B cell (primary cell): Measurements from ENCODE around the gene KCNC4. TPM values are rescaled to one million over a fixed set of nuclear protein-coding genes. Genes with fewer than 3 reads are reported as not detected.

Experiments used
- ATAC-seq: fragments of 200-7000 bp; cut with Tn5 transposase; one replicate; pipeline ENCODE4 v1.10.0; 2021; ENCODE audit warnings: low read depth, mild to moderate bottlenecking, moderate number of reproducible peaks, moderate library complexity
- CTCF ChIA-PET: fragments of 350-600 bp; sonication (Branson Sonifier 250); formaldehyde crosslinking; loops from one replicate; lab custom pipeline; 2021; ENCODE audit warnings: antibody characterized with exemption, inconsistent platforms; lab: Charles Lee
- POLR2A ChIA-PET: fragments of 350-600 bp; sonication (Branson Sonifier 250); formaldehyde crosslinking; loops from one replicate; lab custom pipeline; 2021; ENCODE audit warnings: antibody characterized with exemption; lab: Charles Lee
- DNase-seq: peaks from one replicate; pipeline ENCODE4 v3.0.0; 2013
- H2AFZ ChIP-seq: 2 replicates; pipeline ENCODE4 v1.6.1; 2012; ENCODE audit warnings: mild to moderate bottlenecking, low read depth, low read length; ENCODE audit not compliant: insufficient read depth, poor library complexity, severe bottlenecking
- H3K27ac ChIP-seq, 2 donors: 1 replicate in 1 of 2; 2 replicates in 1 of 2; pipeline ENCODE4 v1.5.1; 2012 to 2013; ENCODE audit warnings: low read length in 2 of 2, mild to moderate bottlenecking in 2 of 2, moderate library complexity in 1 of 2
- H3K27me3 ChIP-seq, 4 experiments: fragments of 200-600 bp in 1 of 4; sonication (generic) in 1 of 4; replicated peaks in 1 of 4; 1 replicate in 2 of 4; 2 replicates in 2 of 4; pipeline versions ENCODE4 v1.6.1 to v1.7.0; 2013 to 2016; ENCODE audit warnings: low read length in 3 of 4, mild to moderate bottlenecking in 2 of 4, mixed read lengths in 1 of 4, moderate library complexity in 1 of 4; ENCODE audit not compliant: insufficient read depth in 4 of 4, control insufficient read depth in 3 of 4; ENCODE audit errors: control extremely low read depth in 1 of 4
- H3K36me3 ChIP-seq, 2 experiments: replicated peaks in 1 of 2; 1 replicate in 1 of 2; 2 replicates in 1 of 2; pipeline versions ENCODE4 v1.6.1 to v1.7.1; 2013; ENCODE audit warnings: low read length in 1 of 2; ENCODE audit not compliant: insufficient read depth in 2 of 2, control insufficient read depth in 1 of 2; ENCODE audit errors: control extremely low read depth in 1 of 2, extremely low read depth in 1 of 2
- H3K4me1 ChIP-seq, 2 donors: fragments of 200-600 bp in 1 of 2; sonication (generic) in 1 of 2; 1 replicate in 1 of 2; 2 replicates in 1 of 2; pipeline versions ENCODE4 v1.5.1 to v1.6.1; 2013 to 2017; ENCODE audit warnings: low read length in 2 of 2; ENCODE audit not compliant: control insufficient read depth in 2 of 2, insufficient read depth in 2 of 2
- H3K4me2 ChIP-seq: replicated peaks from 2 replicates; pipeline ENCODE3; 2012; ENCODE audit warnings: mild to moderate bottlenecking, low read depth, low read length; ENCODE audit not compliant: poor library complexity, severe bottlenecking
- H3K4me3 ChIP-seq, 5 experiments: fragments of 200-600 bp in 1 of 5; sonication (generic) in 1 of 5; 1 replicate in 3 of 5; 2 replicates in 2 of 5; pipeline versions ENCODE4 v1.5.1 to v1.7.0; 2011 to 2016; ENCODE audit warnings: low read length in 4 of 5, mild to moderate bottlenecking in 4 of 5, low read depth in 2 of 5, control low read depth in 1 of 5, moderate library complexity in 1 of 5; ENCODE audit not compliant: insufficient read depth in 1 of 5; ENCODE audit errors: control extremely low read depth in 1 of 5, extremely low read depth in 1 of 5
- H3K79me2 ChIP-seq: fragments of 200-600 bp; sonication (generic); one replicate; pipeline ENCODE4 v1.6.0; 2016; ENCODE audit warnings: low read length; ENCODE audit not compliant: control insufficient read depth, insufficient read depth
- H3K9ac ChIP-seq: fragments of 200-600 bp; sonication (generic); 2 replicates; pipeline ENCODE4 v1.6.1; 2017; ENCODE audit warnings: mild to moderate bottlenecking, low read length, moderate library complexity
- H3K9me3 ChIP-seq, 3 donors: one replicate each; pipeline versions ENCODE4 v1.6.1 to v1.7.1; 2013; ENCODE audit warnings: low read length in 2 of 3; ENCODE audit not compliant: control insufficient read depth in 2 of 3, insufficient read depth in 1 of 3; ENCODE audit errors: control extremely low read depth in 1 of 3
- H4K20me1 ChIP-seq: 2 replicates; pipeline ENCODE4 v1.6.0; 2012; ENCODE audit warnings: mild to moderate bottlenecking, low read length; ENCODE audit not compliant: insufficient read depth, control insufficient read depth, poor library complexity, severe bottlenecking
- H3K27ac Mint-ChIP-seq: one replicate; pipeline ENCODE4 v1.8.0; 2021; ENCODE audit warnings: mixed read lengths
- H3K27me3 Mint-ChIP-seq: one replicate; pipeline ENCODE4 v1.8.0; 2021; ENCODE audit warnings: mixed read lengths
- H3K4me1 Mint-ChIP-seq: one replicate; pipeline ENCODE4 v1.8.0; 2021; ENCODE audit warnings: mixed read lengths
- H3K4me3 Mint-ChIP-seq: one replicate; pipeline ENCODE4 v1.8.0; 2021; ENCODE audit warnings: mixed read lengths
- H3K9me3 Mint-ChIP-seq: one replicate; pipeline ENCODE4 v1.8.0; 2022; ENCODE audit warnings: mixed read lengths; ENCODE audit not compliant: insufficient read depth
- CTCF ChIP-seq: fragments of 200-600 bp; IDR thresholded peaks from one replicate; pipeline ENCODE4 v1.8.0; 2022; ENCODE audit warnings: antibody characterized with exemption, mild to moderate bottlenecking
- EZH2 ChIP-seq: IDR thresholded peaks from 2 replicates; pipeline ENCODE4 v1.6.1; 2012; ENCODE audit warnings: borderline replicate concordance, low read depth, mild to moderate bottlenecking, moderate library complexity, low read length; ENCODE audit not compliant: insufficient read depth, poor library complexity, severe bottlenecking
- WGBS: methylation state at CpG from one replicate; pipeline ENCODE4 v1.1.5; 2013; ENCODE audit warnings: missing lambda C conversion rate; ENCODE audit not compliant: insufficient coverage; 5-methylcytosine and 5-hydroxymethylcytosine counted together
- intact Hi-C: fragments of 100-400 bp; cut with micrococcal nuclease; formaldehyde crosslinking; loops from one replicate; pipeline ENCODE4 v1.10.0; 2022
- polyA minus RNA-seq: library from RNA; depleted of rRNA, polyadenylated mRNA; stranded (reverse); fragments of >200 nt; gene quantifications from 2 replicates; pipeline ENCODE4 v1.2.3, GENCODE V29; 2012
- polyA plus RNA-seq: library from polyadenylated mRNA; depleted of rRNA; stranded (reverse); fragments of >200 nt; gene quantifications from 2 replicates; pipeline ENCODE4 v1.2.3, GENCODE V29; 2012
- total RNA-seq, 2 donors: library from RNA; stranded (reverse); fragments of 120-200 nt in 1 of 2; gene quantifications; 1 replicate in 1 of 2; 2 replicates in 1 of 2; pipeline versions ENCODE4 v1.2.3 to v1.2.4, GENCODE V29; 2013 to 2022

KCNC4 gene
- total RNA-seq = 24.1 and 24.3 TPM in 2 replicates
- 1.7 TPM for total RNA-seq (2013)
- polyA plus RNA-seq = 2.5 and 3.2 TPM in 2 replicates
- polyA minus RNA-seq = 9.6 and 9.9 TPM in 2 replicates

- peak within 1 kb of the TSS; percentile 96 for H3K27ac Mint-ChIP-seq
- intact Hi-C loops = loop anchor here (1.0 to 5.0 kb wide), 4 partner anchors 33 to 572 kb away; partner anchors contain the start of gene LAMTOR5
- Histone ChIP-seq H3K79me2 (no peaks in the 10 kb centered on the region), H3K9ac (peak within 1 kb of the TSS; percentile 74), H3K4me3 (peak within 1 kb of the TSS; percentile 34 to 75 (median 66)), H3K9me3 (peaks cover 0 to 4% (median 0%) of the 10 kb centered on the region in 3 donors), H3K27ac (peak within 1 kb of the TSS; percentile 76 to 83), H3K27me3 (peaks cover 0 to 8% (median 0%) of the 10 kb centered on the region in 4 experiments), H2AFZ (peak within 1 kb of the TSS; percentile 94), H3K4me2 (peak within 1 kb of the TSS; percentile 92), H3K36me3 (no peaks in the 10 kb centered on the region), H4K20me1 (peaks cover 6% of the 10 kb centered on the region), H3K4me1 (peaks cover 17 to 31% of the 10 kb centered on the region in 2 donors)
- WGBS = 3% methylated on average over 97 of the region's 103 CpGs
- no peaks in the 10 kb centered on the region for H3K9me3 Mint-ChIP-seq
- peak within 1 kb of the TSS; percentile 95 for H3K4me3 Mint-ChIP-seq
- H3K4me1 Mint-ChIP-seq = peaks cover 43% of the 10 kb centered on the region
- ATAC-seq = peak; percentile 85
- ChIA-PET CTCF (interaction anchor here (0.7 to 24.7 kb wide), 10 partner anchors 13 to 287 kb away, joined by 3 to 838 read pairs (median 86); partner anchors contain the start of genes LAMTOR5, PROK1 and RBM15), POLR2A (interaction anchor here (0.6 to 4.5 kb wide), 6 partner anchors 33 to 199 kb away, joined by 3 to 29 read pairs (median 4); partner anchors contain the start of gene RBM15)
- peak; percentile 96 for DNase-seq
- H3K27me3 Mint-ChIP-seq = no peaks in the 10 kb centered on the region
- no peak for TF ChIP-seq CTCF
- TF ChIP-seq EZH2 = no peak
These were observed at the start of gene KCNC4 for GRCh38 chr1:110209715-110210603. KCNC4 (plus strand) TSS chr1:110210314; CDS start chr1:110211500, 1,186 bp downstream.
